ENCODE results near the gene RAPGEF4. TPM values are rescaled to one million over a fixed set of nuclear protein-coding genes. Genes with fewer than 3 reads are reported as not detected.
A peak's percentile ranks its signal among the peaks of the same experiment; 100 is the strongest.

RAPGEF4 gene
- total RNA-seq, 4 donors from 2014 or later = 3.6 to 12.0 (median 6.7) TPM

GRCh38 chr2:172725746-172726145, 9.9 kb upstream of the RAPGEF4 start:
- no peak for DNase-seq (ENCODE audit: low spot score in 2 of 2)
- WGBS, 2 donors = 65 to 68% methylated on average over 3 of the region's 3 CpGs
- Histone ChIP-seq H3K36me3 (no peaks in the 10 kb centered on the region), H3K9me3 (no peaks in the 10 kb centered on the region), H3K4me3 (no peak overlapping the region), H3K27ac (no peak overlapping the region), H3K27me3 (peaks cover 0 to 9% of the 10 kb centered on the region in 2 donors), H3K4me1 (no peaks in the 10 kb centered on the region)
- TF ChIP-seq POLR2A (IDR thresholded peaks at IDR 0.05) (no peak), EP300 (IDR thresholded peaks at IDR 0.05) (no peak), CTCF (IDR thresholded peaks at IDR 0.05) (no peak)

GRCh38 chr2:172726172-172726735, 9.4 kb upstream of the RAPGEF4 start:
- TF ChIP-seq EP300 (IDR thresholded peaks at IDR 0.05) = no peak
- H3K36me3 ChIP-seq = no peaks in the 10 kb centered on the region
- 60 to 71% methylated on average over 8 of the region's 8 CpGs for whole genome bisulfite sequencing, 2 donors
- H3K4me3 ChIP-seq = no peak overlapping the region
- no peak for DNase-seq (ENCODE audit: low spot score in 2 of 2)
- no peaks in the 10 kb centered on the region for H3K9me3 ChIP-seq
- H3K4me1 ChIP-seq = no peaks in the 10 kb centered on the region
- no peak overlapping the region for H3K27ac ChIP-seq
- H3K27me3 ChIP-seq = peaks cover 0 to 14% of the 10 kb centered on the region in 2 donors

- peaks cover 0 to 7% (median 0%) of the 10 kb centered on the region in 4 donors for H3K4me1 ChIP-seq
- 88 to 89% methylated on average over 2 of the region's 2 CpGs for WGBS, 2 donors
- no peaks in the 10 kb centered on the region for H3K9me3 ChIP-seq
- TF ChIP-seq POLR2A (IDR thresholded peaks at IDR 0.05) (no peak), CTCF (IDR thresholded peaks at IDR 0.05) (no peak), EP300 (IDR thresholded peaks at IDR 0.05) (no peak)
- no peaks in the 10 kb centered on the region for H3K36me3 ChIP-seq
- no peak for DNase-seq (ENCODE audit: low spot score in 2 of 2)
- no peak overlapping the region for H3K4me3 ChIP-seq
- no peak overlapping the region for H3K27ac ChIP-seq
- peaks cover 0 to 48% of the 10 kb centered on the region in 2 donors for H3K27me3 ChIP-seq
Observed at GRCh38 chr2:172730411-172730810, 5.2 kb upstream of the RAPGEF4 start.

GRCh38 chr2:172734711-172735581, 699 bp upstream of the RAPGEF4 start:
- Histone ChIP-seq H3K36me3 (no peaks in the 10 kb centered on the region), H3K4me1 (peaks cover 0 to 16% (median 0%) of the 10 kb centered on the region in 4 donors), H3K4me3 (peak overlapping the region in 2 of 4 donors; percentile 14 to 54), H3K9me3 (no peaks in the 10 kb centered on the region), H3K27ac (no peak overlapping the region), H3K27me3 (peaks cover 0 to 63% of the 10 kb centered on the region in 2 donors)
- 38 to 47% methylated on average over 24 of the region's 24 CpGs for WGBS, 2 donors
- DNase-seq (ENCODE audit: low spot score in 2 of 2) = no peak
- no peak for TF ChIP-seq EP300 (IDR thresholded peaks at IDR 0.05)
- no peak for TF ChIP-seq POLR2A (IDR thresholded peaks at IDR 0.05)
- TF ChIP-seq CTCF (IDR thresholded peaks at IDR 0.05) = no peak

GRCh38 chr2:172736424-172737174, 954 bp downstream of the RAPGEF4 start:
- H3K4me3 ChIP-seq = peak overlapping the region in 3 of 4 donors; percentile 14 to 54 (median 17)
- H3K36me3 ChIP-seq = no peaks in the 10 kb centered on the region
- no peak overlapping the region for H3K27ac ChIP-seq
- peaks cover 0 to 16% (median 0%) of the 10 kb centered on the region in 4 donors for H3K4me1 ChIP-seq
- peaks cover 0 to 53% of the 10 kb centered on the region in 2 donors for H3K27me3 ChIP-seq
- no peak for DNase-seq (ENCODE audit: low spot score in 2 of 2)
- 41 to 44% methylated on average over 16 of the region's 16 CpGs for WGBS, 2 donors
- no peaks in the 10 kb centered on the region for H3K9me3 ChIP-seq
- TF ChIP-seq CTCF (IDR thresholded peaks at IDR 0.05) (no peak), POLR2A (IDR thresholded peaks at IDR 0.05) (no peak), EP300 (IDR thresholded peaks at IDR 0.05) (no peak)

Data from tibial nerve (tissue), 4 donors.